Stimulated activated CD8-positive, alpha-beta memory T cell treated with anti-CD3 and anti-CD28 coated beads, Interleukin-4, amount 100 ng/mL, for 1 hour (primary cell): ENCODE results near the gene EXOC4.

Source experiments
- DNase-seq, 2 donors: peaks; one replicate each; pipeline ENCODE4 v3.0.0-alpha.2; 2020; ENCODE audit warnings: low read depth in 2 of 2, low spot score in 1 of 2

Gene EXOC4

GRCh38 chr7:133819695-133820094, 566.8 kb downstream of the EXOC4 start:
- DNase-seq: no peak

DNA sequence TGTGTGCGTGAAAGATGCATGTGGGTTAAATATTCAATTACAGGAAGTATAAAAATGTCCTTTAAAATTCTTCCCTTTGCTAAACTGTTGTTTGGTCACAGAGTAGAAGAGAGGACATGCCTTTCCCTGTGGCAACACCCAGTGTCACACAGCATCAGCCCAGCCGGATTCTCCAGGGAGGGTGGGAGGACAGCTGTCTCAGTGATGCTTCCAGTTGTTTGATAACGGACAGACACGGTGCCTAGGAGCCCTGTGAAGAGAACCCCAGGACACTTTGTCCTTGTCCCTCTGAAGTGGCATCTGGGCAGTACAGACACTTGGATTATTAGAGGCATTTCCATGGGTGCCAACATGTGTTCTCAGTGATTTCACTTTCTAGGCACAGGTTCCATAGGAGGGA, 567.7 kb downstream of the EXOC4 start:
- no peak for DNase-seq

DNA sequence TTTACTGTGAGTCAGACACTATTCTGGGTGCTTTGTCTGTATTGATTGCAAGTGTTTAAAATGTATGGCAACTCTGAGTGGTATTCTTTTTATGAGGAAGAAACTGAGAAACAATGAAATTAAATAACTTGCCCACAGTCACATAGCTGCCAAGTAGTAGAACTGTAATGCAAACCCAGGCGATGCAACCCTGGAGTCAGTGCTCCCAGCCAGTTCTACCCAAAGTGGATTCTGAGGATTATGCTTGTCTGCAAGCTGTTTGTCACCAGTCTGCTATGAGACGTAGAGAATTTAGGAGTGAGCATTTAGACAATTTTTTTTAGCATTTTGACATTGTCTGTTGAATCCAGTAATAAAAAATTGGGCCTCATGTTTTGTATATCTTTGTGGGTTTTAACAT, 568.3 kb downstream of the EXOC4 start:
- no peak for DNase-seq

DNA sequence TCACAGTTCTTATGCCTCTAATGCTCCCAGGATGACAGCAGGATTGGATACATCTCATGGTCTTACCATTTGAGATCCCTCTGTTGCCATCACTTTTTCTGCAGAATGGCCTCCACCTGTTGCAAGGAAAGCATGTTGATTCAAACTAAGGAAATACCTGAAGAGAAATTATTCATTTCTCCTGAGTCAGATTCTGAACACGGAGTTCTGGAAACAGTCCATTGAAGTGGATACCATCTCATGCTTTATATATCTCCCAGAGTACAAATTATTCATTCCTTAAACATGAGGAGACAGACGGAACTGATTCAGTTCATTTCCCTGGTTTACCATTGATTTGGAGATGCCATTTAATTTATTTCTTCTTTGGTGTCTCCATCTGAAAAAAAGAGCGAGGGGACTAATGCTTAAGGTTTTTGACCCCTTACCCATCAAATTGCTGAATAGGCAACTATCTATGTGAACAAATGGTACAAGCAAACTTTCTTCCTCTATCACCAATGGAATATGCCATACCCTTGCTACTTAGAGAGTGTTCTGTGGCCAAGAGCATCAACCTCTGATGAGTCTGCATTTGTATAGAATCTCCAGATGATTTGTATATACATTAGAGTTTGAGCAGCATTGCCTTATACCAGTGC, 569.2 kb downstream of the EXOC4 start:
- DNase-seq: no peak

DNA sequence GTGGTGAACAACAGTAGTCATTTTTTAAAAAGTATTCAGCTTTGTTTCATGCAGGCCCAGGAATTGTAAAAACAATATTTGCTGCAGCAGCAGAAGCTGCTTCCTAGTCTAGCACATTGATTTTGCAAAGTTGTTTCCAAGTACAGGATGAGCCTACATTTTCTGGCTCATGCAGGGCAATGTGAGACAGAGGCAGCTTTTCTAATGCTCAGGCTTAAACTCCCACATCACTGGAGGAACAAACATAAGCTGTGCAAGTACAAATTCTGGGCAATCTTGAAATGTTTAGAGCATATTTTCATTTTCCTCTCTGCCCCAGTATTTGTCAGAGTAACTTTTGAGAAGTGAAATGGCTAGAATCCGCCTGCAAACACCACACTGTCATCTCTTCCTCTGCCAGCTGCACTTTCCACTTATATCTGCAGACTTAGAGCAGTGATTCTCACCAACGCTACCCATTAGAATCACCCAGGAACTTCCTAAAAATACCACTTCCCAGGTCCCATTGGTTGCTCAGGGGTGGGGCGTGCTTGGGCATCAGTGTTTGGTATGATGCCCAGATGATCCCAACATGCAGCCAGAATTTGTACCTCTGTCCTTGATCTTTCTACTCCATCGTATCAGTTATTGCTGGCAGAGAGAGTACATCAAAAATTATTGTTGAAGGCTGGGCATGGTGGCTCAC, 570.1 kb downstream of the EXOC4 start:
- DNase-seq: no peak

DNA sequence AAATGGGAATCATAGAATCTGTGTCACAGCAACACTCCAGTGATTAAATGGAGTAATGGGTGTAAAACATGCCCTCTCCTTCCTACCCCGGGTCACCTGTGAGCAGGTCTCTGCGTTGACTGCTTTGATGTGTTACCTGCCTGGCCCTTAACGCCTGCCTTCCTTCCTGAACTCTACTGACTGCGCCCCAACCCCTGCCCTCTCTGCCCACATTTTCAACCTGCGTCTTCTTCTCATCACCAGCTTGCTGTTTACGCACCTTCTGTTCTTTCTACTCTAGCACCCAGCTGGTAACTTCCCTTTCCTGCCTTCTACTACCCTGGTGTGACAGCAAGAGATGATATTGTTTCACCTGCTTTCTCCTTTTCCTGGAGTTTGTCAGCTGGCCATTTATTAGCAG, 571.3 kb downstream of the EXOC4 start:
- DNase-seq: no peak

DNA sequence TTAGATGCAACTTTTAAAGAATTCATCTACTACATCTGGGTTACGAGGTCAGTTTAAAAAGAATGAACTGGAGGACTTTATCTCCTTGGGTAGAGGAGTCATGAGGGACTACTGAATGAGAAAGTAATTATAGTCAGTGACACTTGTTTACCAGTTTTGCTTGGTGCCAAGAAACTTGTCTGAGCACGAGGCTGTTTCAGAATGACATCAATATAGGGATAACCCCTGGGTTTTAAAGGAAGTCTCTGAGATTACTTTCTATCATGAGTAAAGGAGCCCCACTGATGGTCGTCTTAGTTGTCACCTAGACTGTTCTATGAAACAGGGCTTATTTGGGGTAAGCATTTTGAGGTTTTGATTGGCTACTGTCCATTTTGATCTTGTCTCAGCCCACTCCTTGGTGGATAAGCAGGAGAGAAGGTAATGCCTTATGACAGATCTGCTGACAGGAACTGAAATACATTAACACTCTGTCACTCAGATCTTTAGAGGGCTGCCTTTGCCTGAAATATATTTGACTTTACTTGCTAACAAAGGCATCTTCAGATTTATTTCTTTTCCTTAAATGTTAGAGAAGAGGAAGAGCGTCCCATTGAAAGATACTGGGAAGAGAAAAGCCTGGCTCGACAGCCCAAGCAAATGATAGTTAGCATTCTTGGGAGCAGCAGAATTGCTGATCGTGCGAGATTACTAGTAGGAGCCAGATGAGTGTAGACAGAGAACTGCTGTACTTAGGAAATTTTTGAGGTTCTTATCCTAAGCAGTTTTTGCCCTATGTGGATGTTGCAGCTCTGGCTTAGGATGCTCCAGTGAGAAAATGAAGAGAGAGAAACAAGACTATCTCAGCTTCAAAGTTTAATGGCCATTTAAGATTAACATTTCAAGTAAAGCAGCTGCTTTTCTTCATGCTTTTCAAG, 575.1 kb downstream of the EXOC4 start:
- no peak for DNase-seq

DNA sequence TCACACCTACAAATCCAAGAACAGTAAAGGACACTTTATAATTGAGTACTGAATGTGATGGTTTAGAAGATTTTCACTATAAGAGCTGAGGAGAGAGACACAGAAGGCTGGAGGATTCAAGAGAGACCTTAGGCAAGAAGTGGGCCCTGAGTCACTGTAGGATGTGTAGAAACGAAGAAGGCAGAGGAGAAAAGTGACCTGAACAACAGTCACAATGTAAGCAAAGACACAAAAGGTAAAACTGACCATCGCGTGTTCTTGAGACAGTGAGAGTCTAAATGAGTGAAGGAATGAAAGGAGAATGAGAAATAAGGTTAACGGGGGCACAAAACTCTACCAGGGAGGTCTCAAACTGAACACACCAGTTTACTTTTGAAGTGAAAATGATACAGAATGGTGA, 576.0 kb downstream of the EXOC4 start:
- DNase-seq: no peak

- no peak for DNase-seq
These were observed 576.5 kb downstream of the EXOC4 start for GRCh38 chr7:133829336-133829897.

DNA sequence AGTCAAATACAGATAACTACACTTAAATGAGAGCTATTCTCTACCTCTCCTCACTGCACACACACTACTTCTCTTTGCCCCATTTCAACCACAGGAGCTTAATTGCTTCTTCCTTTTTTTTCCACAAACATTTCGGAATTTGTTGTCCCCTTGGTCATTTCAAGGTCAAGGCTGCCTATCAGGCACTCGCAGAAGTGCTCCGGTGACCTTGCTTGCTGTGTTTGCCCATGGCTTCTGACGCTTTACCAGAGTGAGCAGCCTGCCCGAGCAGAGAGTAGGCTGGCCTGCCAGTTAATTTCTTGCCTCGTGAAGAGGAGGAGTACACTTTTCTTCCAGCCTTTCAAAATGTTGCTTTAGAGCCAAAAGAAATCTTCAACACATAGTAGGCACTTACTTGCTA, 577.2 kb downstream of the EXOC4 start:
- DNase-seq: no peak

- DNase-seq: no peak
These were observed 583.8 kb downstream of the EXOC4 start for GRCh38 chr7:133836666-133837065.

GRCh38 chr7:133837224-133837623, 584.3 kb downstream of the EXOC4 start:
- no peak for DNase-seq

- no peak for DNase-seq
These were observed 586.2 kb downstream of the EXOC4 start for GRCh38 chr7:133839121-133839520.

GRCh38 chr7:133843341-133843740, 590.5 kb downstream of the EXOC4 start:
- no peak for DNase-seq

- DNase-seq: no peak
These were observed 592.1 kb downstream of the EXOC4 start for GRCh38 chr7:133845005-133845404.

- no peak for DNase-seq
These were observed 593.5 kb downstream of the EXOC4 start for GRCh38 chr7:133846203-133846945.

- no peak for DNase-seq
These were observed 597.8 kb downstream of the EXOC4 start for GRCh38 chr7:133850497-133851280.

DNA sequence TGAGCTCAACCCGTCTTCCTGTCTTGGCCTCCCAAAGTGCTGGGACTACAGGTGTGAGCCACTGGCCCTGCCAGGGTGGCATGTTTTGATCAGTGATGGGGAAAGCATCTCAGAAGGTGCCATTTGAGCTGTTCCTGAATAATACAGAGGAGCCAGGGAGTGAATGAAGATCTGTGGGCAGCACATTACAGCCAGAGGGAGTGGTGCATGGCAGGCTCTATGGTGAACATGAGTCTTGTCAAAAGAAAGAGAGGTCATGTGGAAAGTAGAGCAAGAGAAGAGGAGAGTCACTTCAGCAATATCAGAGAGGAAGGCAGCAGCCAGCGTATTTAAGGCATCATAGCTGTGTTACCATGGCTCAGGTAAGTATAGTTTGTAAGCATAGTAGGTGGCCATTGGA, 598.5 kb downstream of the EXOC4 start:
- DNase-seq: no peak

DNA sequence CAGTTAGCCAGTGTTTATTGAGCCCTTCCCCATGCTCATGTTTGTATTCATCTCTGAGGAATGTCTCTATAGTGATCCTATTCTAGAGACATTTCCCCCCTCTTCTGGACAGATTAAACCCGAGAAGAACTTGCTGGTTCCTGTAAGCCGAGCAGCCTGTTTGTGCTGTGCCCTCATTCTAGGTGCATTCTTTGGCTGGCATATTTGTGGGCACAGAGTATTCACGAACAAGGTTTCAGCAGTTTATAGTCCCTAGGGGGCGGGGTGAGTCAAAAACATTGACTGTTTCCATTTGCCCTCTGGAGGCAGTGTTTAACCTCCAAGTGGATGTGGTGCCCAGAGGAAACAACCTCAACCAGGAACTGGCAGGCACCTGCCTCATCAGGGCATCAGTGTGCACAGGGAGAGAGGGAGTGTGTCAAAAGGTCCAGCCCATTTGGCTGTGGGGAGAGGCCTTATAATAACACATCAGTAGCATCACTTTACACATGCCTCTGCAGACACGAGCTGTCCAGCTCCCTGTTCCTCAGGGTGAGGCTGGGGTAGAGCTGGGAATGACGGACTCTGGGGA, 600.9 kb downstream of the EXOC4 start:
- DNase-seq: no peak

DNA sequence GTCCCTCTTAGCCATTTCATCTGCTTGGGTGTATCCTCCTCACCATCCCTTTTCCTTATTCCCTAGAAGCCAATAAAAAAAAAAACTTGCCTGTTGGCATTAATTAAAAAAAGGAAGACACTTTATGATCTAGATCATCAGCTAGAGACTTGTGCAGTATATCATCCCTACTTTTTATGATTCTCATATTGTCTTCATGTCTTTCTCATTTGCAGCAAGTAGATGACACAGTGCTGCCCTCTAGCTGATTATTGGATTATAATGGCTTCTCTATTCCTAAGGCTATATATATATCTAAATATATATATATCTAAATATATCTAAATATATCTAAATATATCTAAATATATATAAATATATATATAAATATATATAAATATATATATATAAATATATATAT, 601.9 kb downstream of the EXOC4 start:
- DNase-seq: no peak
